Sigmoid colon (tissue), 4 donors: ENCODE data around the gene MEFV.

Experiments
- CTCF ChIP-seq, 4 experiments: fragments of 450-650 bp in 3 of 4; fragments of 200-600 bp in 1 of 4; IDR thresholded peaks; one replicate each; pipeline ENCODE4 v1.5.1; 2016 to 2019; ENCODE audit warnings: antibody characterized with exemption in 4 of 4, mild to moderate bottlenecking in 3 of 4, moderate library complexity in 2 of 4
- EP300 ChIP-seq, 4 donors: sonication (generic); formaldehyde crosslinking; IDR thresholded peaks; one replicate each; pipeline ENCODE4 v1.6.1; 2017; ENCODE audit warnings: antibody characterized with exemption in 4 of 4
- POLR2A ChIP-seq, 2 donors: fragments of 450-650 bp; IDR thresholded peaks; one replicate each; pipeline ENCODE4 v1.6.1; 2016; ENCODE audit warnings: antibody characterized with exemption in 2 of 2, mild to moderate bottlenecking in 2 of 2, moderate library complexity in 2 of 2
- POLR2AphosphoS5 ChIP-seq, 4 donors: sonication (generic); formaldehyde crosslinking; IDR thresholded peaks; one replicate each; pipeline ENCODE4 v1.6.1; 2017; ENCODE audit warnings: antibody characterized with exemption in 4 of 4

GRCh38 chr16:3234543-3234856 is 21.9 kb downstream of the MEFV start:
- TF ChIP-seq CTCF (IDR thresholded peaks at IDR 0.05): no peak
- TF ChIP-seq POLR2A (IDR thresholded peaks at IDR 0.05): no peak
- TF ChIP-seq POLR2AphosphoS5 (IDR thresholded peaks at IDR 0.05): no peak
- no peak for TF ChIP-seq EP300 (IDR thresholded peaks at IDR 0.05)
